ENCODE measurements around the gene RXFP3.

GRCh38 chr5:33966805-33967204 is 30.6 kb downstream of the RXFP3 start:
- TF ChIP-seq POLR2A (IDR thresholded peaks at IDR 0.05; ENCODE audit: low read length), result no peak
- no peak for TF ChIP-seq GATA1 (IDR thresholded peaks at IDR 0.05; ENCODE audit: low read depth, low read length)
